WI38 (cell line): ENCODE data around the gene TAF5L.

Source experiments
- H3K4me3 ChIP-seq: 2 replicates; pipeline ENCODE4 v1.5.1; 2011; ENCODE audit warnings: low read depth, mild to moderate bottlenecking, control low read depth, low read length
- CTCF ChIP-seq: IDR thresholded peaks from 2 replicates; pipeline ENCODE4 v1.5.1; 2012; ENCODE audit warnings: low read depth, mild to moderate bottlenecking, control low read depth, low read length

TAF5L gene

GRCh38 chr1:229579059-229579673, 46.8 kb downstream of the TAF5L start:
- no peak overlapping the region for H3K4me3 ChIP-seq
- TF ChIP-seq CTCF, result no peak

GRCh38 chr1:229578168-229579058, 47.5 kb downstream of the TAF5L start:
- H3K4me3 ChIP-seq, result no peak overlapping the region
- no peak for TF ChIP-seq CTCF

GRCh38 chr1:229574679-229575442, 51.1 kb downstream of the TAF5L start:
- H3K4me3 ChIP-seq, result no peak overlapping the region
- TF ChIP-seq CTCF, result no peak

GRCh38 chr1:229572286-229572685, 53.6 kb downstream of the TAF5L start:
- H3K4me3 ChIP-seq, result no peak overlapping the region
- no peak for TF ChIP-seq CTCF

- no peak overlapping the region for H3K4me3 ChIP-seq
- no peak for TF ChIP-seq CTCF
Observed at GRCh38 chr1:229570891-229571516, 54.9 kb downstream of the TAF5L start.

GRCh38 chr1:229570305-229570704, 55.6 kb downstream of the TAF5L start:
- no peak overlapping the region for H3K4me3 ChIP-seq
- TF ChIP-seq CTCF, result no peak
